ENCODE results near the gene JAM2.

- TF ChIP-seq, protein P1, sequence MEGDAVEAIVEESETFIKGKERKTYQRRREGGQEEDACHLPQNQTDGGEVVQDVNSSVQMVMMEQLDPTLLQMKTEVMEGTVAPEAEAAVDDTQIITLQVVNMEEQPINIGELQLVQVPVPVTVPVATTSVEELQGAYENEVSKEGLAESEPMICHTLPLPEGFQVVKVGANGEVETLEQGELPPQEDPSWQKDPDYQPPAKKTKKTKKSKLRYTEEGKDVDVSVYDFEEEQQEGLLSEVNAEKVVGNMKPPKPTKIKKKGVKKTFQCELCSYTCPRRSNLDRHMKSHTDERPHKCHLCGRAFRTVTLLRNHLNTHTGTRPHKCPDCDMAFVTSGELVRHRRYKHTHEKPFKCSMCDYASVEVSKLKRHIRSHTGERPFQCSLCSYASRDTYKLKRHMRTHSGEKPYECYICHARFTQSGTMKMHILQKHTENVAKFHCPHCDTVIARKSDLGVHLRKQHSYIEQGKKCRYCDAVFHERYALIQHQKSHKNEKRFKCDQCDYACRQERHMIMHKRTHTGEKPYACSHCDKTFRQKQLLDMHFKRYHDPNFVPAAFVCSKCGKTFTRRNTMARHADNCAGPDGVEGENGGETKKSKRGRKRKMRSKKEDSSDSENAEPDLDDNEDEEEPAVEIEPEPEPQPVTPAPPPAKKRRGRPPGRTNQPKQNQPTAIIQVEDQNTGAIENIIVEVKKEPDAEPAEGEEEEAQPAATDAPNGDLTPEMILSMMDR (IDR thresholded peaks at IDR 0.05): no peak
- no peak for TF ChIP-seq RCOR1 (IDR thresholded peaks at IDR 0.05; ENCODE audit: low read depth, low read length)
- TF ChIP-seq RAD21 (conservative IDR thresholded peaks at IDR 0.05 in 1 of 2, IDR thresholded peaks at IDR 0.05 in 1 of 2): no peak
- TF ChIP-seq POLR2A (IDR thresholded peaks at IDR 0.05; ENCODE audit: low read length): no peak
- TF ChIP-seq REST (IDR thresholded peaks at IDR 0.05): no peak
- TF ChIP-seq POLR2AphosphoS2 (conservative IDR thresholded peaks at IDR 0.05; ENCODE audit: low read length): no peak
These were observed 18.1 kb downstream of the JAM2 start for GRCh38 chr21:25657140-25657539.
